Smooth muscle cell (in vitro differentiated cells): ENCODE results near the gene CHRNB1. TPM values are rescaled to one million over a fixed set of nuclear protein-coding genes. Genes with fewer than 3 reads are reported as not detected.

ENCODE experiments used
- DNase-seq: peaks from one replicate; lab custom pipeline; 2025; ENCODE audit not compliant: unreplicated experiment; lab: John Stamatoyannopoulos, UW
- H2AFZ ChIP-seq: fragments of 200-600 bp; sonication (generic); 2 replicates; pipeline ENCODE4 v1.6.0; 2016; ENCODE audit warnings: antibody characterized with exemption, low read depth, mild to moderate bottlenecking
- H3F3A ChIP-seq: fragments of 200-600 bp; sonication (generic); 2 replicates; pipeline ENCODE4 v1.6.0; 2017; ENCODE audit warnings: antibody characterized with exemption, low read depth
- H3K27ac ChIP-seq: fragments of 200-600 bp; sonication (generic); 2 replicates; pipeline ENCODE4 v1.5.1; 2016; ENCODE audit warnings: low read depth, mild to moderate bottlenecking
- H3K27me3 ChIP-seq: fragments of 200-600 bp; sonication (generic); 2 replicates; pipeline ENCODE4 v1.6.1; 2016; ENCODE audit warnings: low read depth, mild to moderate bottlenecking
- H3K36me3 ChIP-seq: fragments of 200-600 bp; sonication (generic); 2 replicates; pipeline ENCODE4 v1.5.1; 2016; ENCODE audit warnings: low read depth
- H3K4me1 ChIP-seq: fragments of 200-600 bp; sonication (generic); 2 replicates; pipeline ENCODE4 v1.5.1; 2016; ENCODE audit warnings: low read depth
- H3K4me2 ChIP-seq: fragments of 200-600 bp; sonication (generic); 2 replicates; pipeline ENCODE4 v1.6.0; 2016; ENCODE audit warnings: mild to moderate bottlenecking
- H3K4me3 ChIP-seq: fragments of 200-600 bp; sonication (generic); 2 replicates; pipeline ENCODE4 v1.5.1; 2016; ENCODE audit warnings: mild to moderate bottlenecking
- H3K79me2 ChIP-seq: fragments of 200-600 bp; sonication (generic); 2 replicates; pipeline ENCODE4 v1.6.0; 2016; ENCODE audit warnings: low read depth, mild to moderate bottlenecking
- H3K9ac ChIP-seq: fragments of 200-600 bp; sonication (generic); 2 replicates; pipeline ENCODE4 v1.6.0; 2016; ENCODE audit warnings: low read depth
- H3K9me3 ChIP-seq: fragments of 200-600 bp; sonication (generic); replicated peaks from 2 replicates; pipeline ENCODE4 v1.5.1; 2016; ENCODE audit warnings: low read depth
- H4K20me1 ChIP-seq: fragments of 200-600 bp; sonication (generic); 2 replicates; pipeline ENCODE4 v1.6.0; 2016; ENCODE audit warnings: low read depth
- WGBS: methylation state at CpG from one replicate; pipeline ENCODE4 v1.1.7; 2016; ENCODE audit warnings: low lambda C conversion rate; 5-methylcytosine and 5-hydroxymethylcytosine counted together
- polyA plus RNA-seq: library from polyadenylated mRNA; unstranded; fragments of >200 nt; fragmentation: Nextera tagmentation; extraction: Ambion mirVana; gene quantifications from 2 replicates; pipeline ENCODE4 v1.2.1, GENCODE V29; 2016
- total RNA-seq: library from RNA; depleted of rRNA; stranded (reverse); fragments of >200 nt; gene quantifications from 2 replicates; pipeline ENCODE4 v1.2.3, GENCODE V29; 2014
- TF ChIP-seq, protein P1 (sequence below): fragments of 200-600 bp; sonication (generic); IDR thresholded peaks from 2 replicates; pipeline ENCODE4 v1.5.1; 2017; ENCODE audit warnings: borderline replicate concordance, mild to moderate bottlenecking, antibody characterized with exemption; ENCODE audit not compliant: insufficient read depth, poor library complexity, severe bottlenecking

Gene CHRNB1, protein sequence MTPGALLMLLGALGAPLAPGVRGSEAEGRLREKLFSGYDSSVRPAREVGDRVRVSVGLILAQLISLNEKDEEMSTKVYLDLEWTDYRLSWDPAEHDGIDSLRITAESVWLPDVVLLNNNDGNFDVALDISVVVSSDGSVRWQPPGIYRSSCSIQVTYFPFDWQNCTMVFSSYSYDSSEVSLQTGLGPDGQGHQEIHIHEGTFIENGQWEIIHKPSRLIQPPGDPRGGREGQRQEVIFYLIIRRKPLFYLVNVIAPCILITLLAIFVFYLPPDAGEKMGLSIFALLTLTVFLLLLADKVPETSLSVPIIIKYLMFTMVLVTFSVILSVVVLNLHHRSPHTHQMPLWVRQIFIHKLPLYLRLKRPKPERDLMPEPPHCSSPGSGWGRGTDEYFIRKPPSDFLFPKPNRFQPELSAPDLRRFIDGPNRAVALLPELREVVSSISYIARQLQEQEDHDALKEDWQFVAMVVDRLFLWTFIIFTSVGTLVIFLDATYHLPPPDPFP
- 8.9 and 12.2 TPM in 2 replicates for total RNA-seq
- polyA plus RNA-seq: 19.0 and 22.5 TPM in 2 replicates

DNA sequence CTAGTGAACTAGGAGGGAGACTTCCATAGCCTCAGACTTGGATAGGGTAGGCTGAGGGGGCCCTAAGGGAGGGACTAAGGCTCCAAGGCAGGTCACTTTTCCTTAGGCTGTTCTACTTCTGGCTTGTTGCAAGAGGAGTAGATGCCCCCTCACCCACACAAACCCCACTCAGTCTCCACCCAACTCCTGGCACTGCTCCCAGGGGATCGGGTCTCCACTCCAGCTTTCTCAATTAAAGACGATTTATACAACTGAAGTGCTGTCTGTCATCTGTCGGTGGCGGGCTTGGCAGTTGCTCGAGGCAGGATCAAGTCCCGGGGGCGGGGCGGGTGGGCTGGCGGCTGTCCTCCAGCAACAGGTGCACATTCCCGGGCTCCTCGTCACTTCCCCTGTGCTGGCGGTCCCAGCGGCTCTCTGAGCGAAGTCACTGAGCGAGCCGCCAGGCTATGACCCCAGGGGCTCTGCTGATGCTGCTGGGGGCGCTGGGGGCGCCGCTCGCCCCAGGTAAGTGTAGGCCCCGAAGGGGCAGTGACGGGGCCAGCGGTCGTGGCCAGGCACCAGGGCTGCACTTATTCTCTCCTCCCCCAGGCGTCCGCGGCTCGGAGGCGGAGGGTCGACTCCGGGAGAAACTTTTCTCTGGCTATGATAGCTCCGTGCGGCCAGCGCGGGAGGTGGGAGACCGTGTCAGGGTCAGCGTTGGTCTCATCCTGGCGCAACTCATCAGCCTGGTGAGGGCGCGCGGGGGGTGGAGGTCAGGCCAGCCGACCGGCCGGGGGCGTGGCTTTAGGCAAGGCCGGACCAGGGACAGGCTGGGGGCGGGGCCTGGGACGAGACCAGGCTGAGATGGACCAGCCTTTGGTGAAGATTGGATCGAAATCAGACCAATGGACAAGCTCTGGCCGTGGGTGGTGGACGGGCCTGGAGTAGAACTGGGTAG is at the start of gene CHRNB1:
Gene CHRNB1, plus strand, starts transcription at position 380 of the 937 bp plus-strand sequence. Its CDS starts 67 bp downstream, at position 447.
- Histone ChIP-seq H3F3A (peaks cover 16% of the 10 kb centered on the region), H3K4me2 (peak within 1 kb of the TSS; percentile 85), H3K27me3 (peaks cover 3% of the 10 kb centered on the region), H2AFZ (no peak within 1 kb of the TSS), H3K27ac (no peak within 1 kb of the TSS), H4K20me1 (peaks cover 12% of the 10 kb centered on the region), H3K4me3 (peak within 1 kb of the TSS; percentile 47), H3K36me3 (no peaks in the 10 kb centered on the region), H3K79me2 (no peaks in the 10 kb centered on the region), H3K4me1 (peaks cover 13% of the 10 kb centered on the region), H3K9ac (no peak within 1 kb of the TSS), H3K9me3 (no peaks in the 10 kb centered on the region)
- DNase-seq: no peak
- TF ChIP-seq, protein P1, sequence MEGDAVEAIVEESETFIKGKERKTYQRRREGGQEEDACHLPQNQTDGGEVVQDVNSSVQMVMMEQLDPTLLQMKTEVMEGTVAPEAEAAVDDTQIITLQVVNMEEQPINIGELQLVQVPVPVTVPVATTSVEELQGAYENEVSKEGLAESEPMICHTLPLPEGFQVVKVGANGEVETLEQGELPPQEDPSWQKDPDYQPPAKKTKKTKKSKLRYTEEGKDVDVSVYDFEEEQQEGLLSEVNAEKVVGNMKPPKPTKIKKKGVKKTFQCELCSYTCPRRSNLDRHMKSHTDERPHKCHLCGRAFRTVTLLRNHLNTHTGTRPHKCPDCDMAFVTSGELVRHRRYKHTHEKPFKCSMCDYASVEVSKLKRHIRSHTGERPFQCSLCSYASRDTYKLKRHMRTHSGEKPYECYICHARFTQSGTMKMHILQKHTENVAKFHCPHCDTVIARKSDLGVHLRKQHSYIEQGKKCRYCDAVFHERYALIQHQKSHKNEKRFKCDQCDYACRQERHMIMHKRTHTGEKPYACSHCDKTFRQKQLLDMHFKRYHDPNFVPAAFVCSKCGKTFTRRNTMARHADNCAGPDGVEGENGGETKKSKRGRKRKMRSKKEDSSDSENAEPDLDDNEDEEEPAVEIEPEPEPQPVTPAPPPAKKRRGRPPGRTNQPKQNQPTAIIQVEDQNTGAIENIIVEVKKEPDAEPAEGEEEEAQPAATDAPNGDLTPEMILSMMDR: no peak
- WGBS: 5% methylated on average over 49 of the region's 51 CpGs

DNA sequence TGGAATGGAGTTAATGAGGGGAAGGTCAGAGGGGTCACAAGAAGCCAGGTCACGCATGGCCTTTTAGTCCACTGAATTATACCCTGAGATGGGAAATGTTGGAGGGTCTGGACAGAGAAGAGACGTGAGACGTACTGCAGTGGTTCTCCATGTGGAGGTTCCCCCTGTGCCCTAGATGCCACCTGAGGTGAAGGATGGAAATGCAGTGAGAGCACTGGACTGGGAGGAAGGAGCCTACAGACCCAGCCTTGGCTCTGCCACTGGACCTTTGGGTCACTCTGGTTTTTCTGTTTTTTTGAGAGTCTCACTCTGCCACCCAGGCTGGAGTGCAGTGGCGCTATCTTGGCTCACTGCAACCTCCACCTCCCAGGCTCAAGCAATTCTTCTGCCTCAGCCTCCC is 48.7 kb upstream of the CHRNB1 start:
- Histone ChIP-seq H3F3A (peaks cover 4% of the 10 kb centered on the region), H3K4me3 (no peak overlapping the region), H3K27me3 (no peaks in the 10 kb centered on the region), H3K9me3 (no peaks in the 10 kb centered on the region), H3K9ac (no peak overlapping the region), H3K36me3 (no peaks in the 10 kb centered on the region), H2AFZ (no peak overlapping the region), H3K4me1 (peaks cover 9% of the 10 kb centered on the region), H4K20me1 (peaks cover 3% of the 10 kb centered on the region), H3K4me2 (no peak overlapping the region), H3K27ac (no peak overlapping the region), H3K79me2 (no peaks in the 10 kb centered on the region)
- no peak for DNase-seq
- TF ChIP-seq, protein P1: no peak
- 96% methylated on average over 4 of the region's 4 CpGs for WGBS

DNA sequence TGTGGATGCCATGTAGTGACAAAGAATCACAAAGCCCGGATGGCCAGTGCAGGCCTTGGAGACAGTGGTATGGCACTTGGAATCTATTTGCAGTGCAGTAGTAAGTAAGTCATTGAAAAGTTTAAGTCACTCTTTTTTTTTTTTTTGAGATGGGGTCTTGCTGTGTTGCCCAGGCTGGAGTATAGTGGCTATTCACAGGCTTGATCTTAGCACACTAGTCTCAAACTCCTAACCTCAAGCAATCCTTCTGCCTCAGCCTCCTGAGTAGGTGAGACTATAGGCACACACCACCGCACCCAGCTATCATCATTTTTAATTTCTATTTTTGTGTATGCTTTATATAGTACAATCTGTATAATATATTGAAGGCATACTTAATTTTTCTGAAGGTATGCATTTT is 46.2 kb upstream of the CHRNB1 start:
- H3F3A ChIP-seq: peaks cover 8% of the 10 kb centered on the region
- TF ChIP-seq, protein P1: no peak
- H3K27ac ChIP-seq: no peak overlapping the region
- H3K9me3 ChIP-seq: no peaks in the 10 kb centered on the region
- no peak overlapping the region for H3K4me2 ChIP-seq
- H3K4me1 ChIP-seq: peaks cover 13% of the 10 kb centered on the region
- H3K27me3 ChIP-seq: no peaks in the 10 kb centered on the region
- H3K4me3 ChIP-seq: no peak overlapping the region
- WGBS: 89% methylated on average over 2 of the region's 2 CpGs
- H4K20me1 ChIP-seq: no peaks in the 10 kb centered on the region
- DNase-seq: no peak
- peaks cover 12% of the 10 kb centered on the region for H3K79me2 ChIP-seq
- no peak overlapping the region for H3K9ac ChIP-seq
- no peaks in the 10 kb centered on the region for H3K36me3 ChIP-seq
- no peak overlapping the region for H2AFZ ChIP-seq
